ENCODE measurements around the gene RNF112. TPM values are rescaled to one million over a fixed set of nuclear protein-coding genes. Genes with fewer than 3 reads are reported as not detected.
"Not testable (repeated sequence)": the region's sequence is repeated elsewhere in the genome, so short reads cannot be mapped to it uniquely, and the experiment has no call there.

Gene RNF112
- total and polyA plus RNA-seq, 2 experiments from 2014 or later, result 0.83 to 9.1 TPM

GRCh38 chr17:19454074-19454473 lies 43.0 kb downstream of the RNF112 start:
- H3K9me3 ChIP-seq (ENCODE audit: low read depth), result no peaks in the 10 kb centered on the region
- H3K27me3 ChIP-seq (replicated peaks; ENCODE audit: insufficient read depth), result peaks cover 13% of the 10 kb centered on the region; the same call in 1 of the 2 replicates
- H4K20me1 ChIP-seq (ENCODE audit: insufficient read depth), result no peaks in the 10 kb centered on the region
- H3K4me3 ChIP-seq, result no peak overlapping the region
- no peak overlapping the region for H3K9ac ChIP-seq
- H3K79me2 ChIP-seq (ENCODE audit: insufficient read depth), result no peaks in the 10 kb centered on the region
- DNase-seq, result peak; percentile 19
- no peak overlapping the region for H2AFZ ChIP-seq
- in situ Hi-C loops (cut with MboI), result loop anchor here (5.0 kb wide), 1 partner anchor 87 kb away; no protein-coding TSS in a partner anchor
- WGBS, 2 experiments (ENCODE audit: low coverage in 1 of 2, low lambda C conversion rate in 2 of 2, missing lambda C conversion rate in 2 of 2), result 68 to 79% methylated on average over 2 of the region's 2 CpGs
- H3K9me2 ChIP-seq (ENCODE audit: insufficient read depth), result no peaks in the 10 kb centered on the region
- peaks cover 7% of the 10 kb centered on the region for H3F3A ChIP-seq (ENCODE audit: insufficient read depth)
- H3K4me2 ChIP-seq (ENCODE audit: unreplicated experiment), result no peak overlapping the region
- H3K4me1 ChIP-seq (ENCODE audit: insufficient read depth), result peaks cover 6% of the 10 kb centered on the region
- H3K27ac ChIP-seq, result no peak overlapping the region
- TF ChIP-seq EZH2phosphoT487 (IDR thresholded peaks at IDR 0.05; ENCODE audit: insufficient read depth, low read depth) (no peak), EZH2 (IDR thresholded peaks at IDR 0.05; ENCODE audit: insufficient read depth, poor library complexity, severe bottlenecking) (no peak)
- H3K36me3 ChIP-seq (ENCODE audit: low read depth), result no peaks in the 10 kb centered on the region

- no peak overlapping the region for H3K9ac ChIP-seq
- no peak overlapping the region for H3K4me3 ChIP-seq
- 79 to 82% methylated on average over 6 of the region's 6 CpGs for WGBS, 2 experiments (ENCODE audit: low coverage in 1 of 2, low lambda C conversion rate in 2 of 2, missing lambda C conversion rate in 2 of 2)
- no peaks in the 10 kb centered on the region for H3K36me3 ChIP-seq (ENCODE audit: low read depth)
- no peak for DNase-seq
- TF ChIP-seq EZH2 (IDR thresholded peaks at IDR 0.05; ENCODE audit: insufficient read depth, poor library complexity, severe bottlenecking) (no peak), EZH2phosphoT487 (IDR thresholded peaks at IDR 0.05; ENCODE audit: insufficient read depth, low read depth) (no peak)
- no peaks in the 10 kb centered on the region for H3K79me2 ChIP-seq (ENCODE audit: insufficient read depth)
- no peaks in the 10 kb centered on the region for H3F3A ChIP-seq (ENCODE audit: insufficient read depth)
- no peak overlapping the region for H3K4me2 ChIP-seq (ENCODE audit: unreplicated experiment)
- H3K9me3 ChIP-seq (ENCODE audit: low read depth), result no peaks in the 10 kb centered on the region
- no peaks in the 10 kb centered on the region for H3K4me1 ChIP-seq (ENCODE audit: insufficient read depth)
- in situ Hi-C loops (cut with MboI), result no loop called here
- H4K20me1 ChIP-seq (ENCODE audit: insufficient read depth), result no peaks in the 10 kb centered on the region
- no peak overlapping the region for H3K27ac ChIP-seq
- H2AFZ ChIP-seq, result no peak overlapping the region
- peaks cover 13% of the 10 kb centered on the region; the same call in 1 of the 2 replicates for H3K27me3 ChIP-seq (replicated peaks; ENCODE audit: insufficient read depth)
- H3K9me2 ChIP-seq (ENCODE audit: insufficient read depth), result no peaks in the 10 kb centered on the region
These were observed 45.2 kb downstream of the RNF112 start for GRCh38 chr17:19456016-19456927.

GRCh38 chr17:19457046-19457445 lies 46.0 kb downstream of the RNF112 start:
- Histone ChIP-seq H3K9ac (no peak overlapping the region), H3K36me3 (ENCODE audit: low read depth) (no peaks in the 10 kb centered on the region), H3K79me2 (ENCODE audit: insufficient read depth) (no peaks in the 10 kb centered on the region), H2AFZ (no peak overlapping the region), H3K9me3 (ENCODE audit: low read depth) (no peaks in the 10 kb centered on the region), H3K4me2 (ENCODE audit: unreplicated experiment) (no peak overlapping the region), H3F3A (ENCODE audit: insufficient read depth) (no peaks in the 10 kb centered on the region), H3K27me3 (replicated peaks; ENCODE audit: insufficient read depth) (peaks cover 13% of the 10 kb centered on the region; the same call in 1 of the 2 replicates), H3K4me3 (no peak overlapping the region), H4K20me1 (ENCODE audit: insufficient read depth) (no peaks in the 10 kb centered on the region), H3K4me1 (ENCODE audit: insufficient read depth) (no peaks in the 10 kb centered on the region), H3K9me2 (ENCODE audit: insufficient read depth) (no peaks in the 10 kb centered on the region), H3K27ac (no peak overlapping the region)
- in situ Hi-C loops (cut with MboI), result no loop called here
- TF ChIP-seq EZH2 (IDR thresholded peaks at IDR 0.05; ENCODE audit: insufficient read depth, poor library complexity, severe bottlenecking) (no peak), EZH2phosphoT487 (IDR thresholded peaks at IDR 0.05; ENCODE audit: insufficient read depth, low read depth) (no peak)
- 84 to 88% methylated on average over 3 of the region's 3 CpGs for WGBS, 2 experiments (ENCODE audit: low coverage in 1 of 2, low lambda C conversion rate in 2 of 2, missing lambda C conversion rate in 2 of 2)
- no peak for DNase-seq

- H3K79me2 ChIP-seq (ENCODE audit: insufficient read depth), result no peaks in the 10 kb centered on the region
- no peaks in the 10 kb centered on the region for H3K9me3 ChIP-seq (ENCODE audit: low read depth)
- in situ Hi-C loops (cut with MboI), result no loop called here
- no peak overlapping the region for H3K4me2 ChIP-seq (ENCODE audit: unreplicated experiment)
- H3F3A ChIP-seq (ENCODE audit: insufficient read depth), result no peaks in the 10 kb centered on the region
- no peak overlapping the region for H3K9ac ChIP-seq
- H4K20me1 ChIP-seq (ENCODE audit: insufficient read depth), result no peaks in the 10 kb centered on the region
- no peaks in the 10 kb centered on the region for H3K9me2 ChIP-seq (ENCODE audit: insufficient read depth)
- no peak overlapping the region for H2AFZ ChIP-seq
- no peak overlapping the region for H3K4me3 ChIP-seq
- H3K27ac ChIP-seq, result no peak overlapping the region
- TF ChIP-seq EZH2 (IDR thresholded peaks at IDR 0.05; ENCODE audit: insufficient read depth, poor library complexity, severe bottlenecking), result no peak
- no peak for TF ChIP-seq EZH2phosphoT487 (IDR thresholded peaks at IDR 0.05; ENCODE audit: insufficient read depth, low read depth)
- 73 to 74% methylated on average over 5 of the region's 5 CpGs for WGBS, 2 experiments (ENCODE audit: low coverage in 1 of 2, low lambda C conversion rate in 2 of 2, missing lambda C conversion rate in 2 of 2)
- peaks cover 13% of the 10 kb centered on the region; the same call in 1 of the 2 replicates for H3K27me3 ChIP-seq (replicated peaks; ENCODE audit: insufficient read depth)
- no peaks in the 10 kb centered on the region for H3K36me3 ChIP-seq (ENCODE audit: low read depth)
- DNase-seq, result no peak
- H3K4me1 ChIP-seq (ENCODE audit: insufficient read depth), result no peaks in the 10 kb centered on the region
These were observed 46.8 kb downstream of the RNF112 start for GRCh38 chr17:19457830-19458271.

GRCh38 chr17:19458481-19458880 lies 47.4 kb downstream of the RNF112 start:
- 87 to 93% methylated on average over 6 of the region's 6 CpGs for WGBS, 2 experiments (ENCODE audit: low coverage in 1 of 2, low lambda C conversion rate in 2 of 2, missing lambda C conversion rate in 2 of 2)
- H3K27ac ChIP-seq; in situ Hi-C loops (cut with MboI): not testable (repeated sequence)

GRCh38 chr17:19459018-19459655 lies 48.1 kb downstream of the RNF112 start:
- H3K36me3 ChIP-seq (ENCODE audit: low read depth); H2AFZ ChIP-seq; H3K4me2 ChIP-seq (ENCODE audit: unreplicated experiment); H3K9ac ChIP-seq; H3K79me2 ChIP-seq (ENCODE audit: insufficient read depth); in situ Hi-C loops (cut with MboI); H3F3A ChIP-seq (ENCODE audit: insufficient read depth); H4K20me1 ChIP-seq (ENCODE audit: insufficient read depth); H3K4me1 ChIP-seq (ENCODE audit: insufficient read depth); H3K4me3 ChIP-seq; H3K9me3 ChIP-seq (ENCODE audit: low read depth); DNase-seq; H3K27ac ChIP-seq; H3K9me2 ChIP-seq (ENCODE audit: insufficient read depth): not testable (repeated sequence)
- 45 to 57% methylated on average over 1 of the region's 1 CpG for WGBS, 2 experiments (ENCODE audit: low coverage in 1 of 2, low lambda C conversion rate in 2 of 2, missing lambda C conversion rate in 2 of 2)
- peaks cover 13% of the 10 kb centered on the region; the same call in 1 of the 2 replicates for H3K27me3 ChIP-seq (replicated peaks; ENCODE audit: insufficient read depth)

More at GRCh38 chr17:19458481-19458880, 47.4 kb downstream of the RNF112 start:
- H3K4me1 ChIP-seq (ENCODE audit: insufficient read depth); H3K9me3 ChIP-seq (ENCODE audit: low read depth); H3K9ac ChIP-seq; H4K20me1 ChIP-seq (ENCODE audit: insufficient read depth); H3K4me2 ChIP-seq (ENCODE audit: unreplicated experiment); H3K4me3 ChIP-seq; H3K79me2 ChIP-seq (ENCODE audit: insufficient read depth); H3K9me2 ChIP-seq (ENCODE audit: insufficient read depth); H2AFZ ChIP-seq; H3F3A ChIP-seq (ENCODE audit: insufficient read depth); H3K36me3 ChIP-seq (ENCODE audit: low read depth); DNase-seq: not testable (repeated sequence)
- peaks cover 13% of the 10 kb centered on the region; the same call in 1 of the 2 replicates for H3K27me3 ChIP-seq (replicated peaks; ENCODE audit: insufficient read depth)

Data from GM23248 (cell line).